A673 (cell line): ENCODE data around the gene PRKACB. TPM values are rescaled to one million over a fixed set of nuclear protein-coding genes. Genes with fewer than 3 reads are reported as not detected.

Experiments used
- BruUV-seq: library from RNA; stranded (reverse); fragments of 400-500 nt; replicated peaks from 2 replicates; lab custom pipeline; 2021; lab: Mats Ljungman, UMichigan
- CTCF ChIA-PET: fragments of 300-600 bp; sonication (Branson Sonifier 250); formaldehyde crosslinking; loops from one replicate; lab custom pipeline; 2022; ENCODE audit warnings: antibody characterized with exemption; lab: Charles Lee
- POLR2A ChIA-PET: fragments of 300-600 bp; sonication (Branson Sonifier 250); formaldehyde crosslinking; loops from one replicate; lab custom pipeline; 2022; ENCODE audit warnings: antibody characterized with exemption; ENCODE audit not compliant: low non-redundant PET; lab: Charles Lee
- DNase-seq: peaks from one replicate; pipeline ENCODE4 v3.0.0-alpha.2; 2015; ENCODE audit warnings: low spot score
- H3K27ac ChIP-seq: fragments of 200-600 bp; sonication (generic); 2 replicates; pipeline ENCODE4 v1.5.1; 2016; ENCODE audit warnings: mixed run types, low read depth, mild to moderate bottlenecking, mixed read lengths, antibody characterized with exemption, low read length; ENCODE audit not compliant: poor library complexity, severe bottlenecking
- H3K27me3 ChIP-seq: fragments of 200-600 bp; sonication (generic); replicated peaks from 2 replicates; pipeline ENCODE4 v1.6.1; 2017; ENCODE audit warnings: mixed run types, low read depth, mild to moderate bottlenecking, mixed read lengths, antibody characterized with exemption, low read length; ENCODE audit not compliant: insufficient read depth, poor library complexity
- H3K36me3 ChIP-seq: fragments of 200-600 bp; sonication (generic); 2 replicates; pipeline ENCODE4 v1.6.1; 2016; ENCODE audit warnings: mixed run types, mild to moderate bottlenecking, mixed read lengths, antibody characterized with exemption, low read length; ENCODE audit not compliant: insufficient read depth, poor library complexity, severe bottlenecking
- H3K4me1 ChIP-seq: fragments of 200-600 bp; sonication (generic); 2 replicates; pipeline ENCODE4 v1.6.1; 2017; ENCODE audit warnings: mixed run types, mild to moderate bottlenecking, mixed read lengths, antibody characterized with exemption, low read length; ENCODE audit not compliant: insufficient read depth, poor library complexity, severe bottlenecking
- H3K4me3 ChIP-seq: fragments of 200-600 bp; sonication (generic); 2 replicates; pipeline ENCODE4 v1.5.1; 2016; ENCODE audit warnings: low read depth, mixed run types, mild to moderate bottlenecking, mixed read lengths, low read length; ENCODE audit not compliant: poor library complexity, severe bottlenecking
- H3K9me3 ChIP-seq: fragments of 200-600 bp; sonication (generic); 2 replicates; pipeline ENCODE4 v1.6.1; 2016; ENCODE audit warnings: mixed run types, low read depth, mild to moderate bottlenecking, mixed read lengths, antibody characterized with exemption, low read length; ENCODE audit not compliant: poor library complexity, severe bottlenecking
- CTCF ChIP-seq: fragments of 300-800, 200-600 bp; sonication (generic); conservative IDR thresholded peaks from 2 replicates; pipeline ENCODE4 v1.5.1; 2017; ENCODE audit warnings: low read depth, mild to moderate bottlenecking, antibody characterized with exemption, low read length, moderate library complexity, mixed read lengths
- EZH2 ChIP-seq: fragments of 200-600 bp; sonication (generic); IDR thresholded peaks from 2 replicates; pipeline ENCODE4 v1.6.1; 2017; ENCODE audit warnings: borderline replicate concordance, low read depth, mild to moderate bottlenecking, mixed read lengths, antibody characterized with exemption, low read length; ENCODE audit not compliant: poor library complexity, severe bottlenecking
- intact Hi-C: fragments of 100-400 bp; cut with micrococcal nuclease; formaldehyde crosslinking; loops from one replicate; pipeline ENCODE4 v1.10.0; 2022; ENCODE audit not compliant: unreplicated experiment
- total RNA-seq: library from RNA; stranded (reverse); gene quantifications from 2 replicates; pipeline ENCODE4 v1.2.3, GENCODE V29; 2021

The PRKACB gene
- total RNA-seq, 1 experiment from 2014 or later = 39.6 TPM

- no TSS peak for BruUV-seq
- Histone ChIP-seq H3K4me1 (peaks cover 5% of the 10 kb centered on the region), H3K9me3 (no peaks in the 10 kb centered on the region), H3K4me3 (no peak overlapping the region), H3K27ac (no peak overlapping the region), H3K36me3 (no peaks in the 10 kb centered on the region), H3K27me3 (no peaks in the 10 kb centered on the region)
- ChIA-PET POLR2A (no interaction called here), CTCF (no interaction called here)
- DNase-seq = no peak
- intact Hi-C loops = no loop called here
- TF ChIP-seq CTCF (no peak), EZH2 (no peak)
Measured at GRCh38 chr1:84208935-84209334, 64.9 kb downstream of the PRKACB start.

GRCh38 chr1:84214115-84214956, 70.3 kb downstream of the PRKACB start:
- Histone ChIP-seq H3K4me1 (no peaks in the 10 kb centered on the region), H3K36me3 (no peaks in the 10 kb centered on the region), H3K27ac (no peak overlapping the region), H3K27me3 (no peaks in the 10 kb centered on the region), H3K9me3 (no peaks in the 10 kb centered on the region), H3K4me3 (no peak overlapping the region)
- TF ChIP-seq EZH2 (no peak), CTCF (no peak)
- ChIA-PET POLR2A (no interaction called here), CTCF (no interaction called here)
- intact Hi-C loops = no loop called here
- DNase-seq = no peak
- no TSS peak for BruUV-seq

- Histone ChIP-seq H3K4me1 (no peaks in the 10 kb centered on the region), H3K27ac (no peak overlapping the region), H3K4me3 (no peak overlapping the region), H3K36me3 (no peaks in the 10 kb centered on the region), H3K27me3 (no peaks in the 10 kb centered on the region), H3K9me3 (peaks cover 5% of the 10 kb centered on the region)
- no TSS peak for BruUV-seq
- TF ChIP-seq EZH2 (no peak), CTCF (no peak)
- ChIA-PET CTCF (no interaction called here), POLR2A (no interaction called here)
- intact Hi-C loops = no loop called here
- no peak for DNase-seq
Measured at GRCh38 chr1:84217239-84217638, 73.2 kb downstream of the PRKACB start.
